ENCODE data around the gene TMEM121.

DNA sequence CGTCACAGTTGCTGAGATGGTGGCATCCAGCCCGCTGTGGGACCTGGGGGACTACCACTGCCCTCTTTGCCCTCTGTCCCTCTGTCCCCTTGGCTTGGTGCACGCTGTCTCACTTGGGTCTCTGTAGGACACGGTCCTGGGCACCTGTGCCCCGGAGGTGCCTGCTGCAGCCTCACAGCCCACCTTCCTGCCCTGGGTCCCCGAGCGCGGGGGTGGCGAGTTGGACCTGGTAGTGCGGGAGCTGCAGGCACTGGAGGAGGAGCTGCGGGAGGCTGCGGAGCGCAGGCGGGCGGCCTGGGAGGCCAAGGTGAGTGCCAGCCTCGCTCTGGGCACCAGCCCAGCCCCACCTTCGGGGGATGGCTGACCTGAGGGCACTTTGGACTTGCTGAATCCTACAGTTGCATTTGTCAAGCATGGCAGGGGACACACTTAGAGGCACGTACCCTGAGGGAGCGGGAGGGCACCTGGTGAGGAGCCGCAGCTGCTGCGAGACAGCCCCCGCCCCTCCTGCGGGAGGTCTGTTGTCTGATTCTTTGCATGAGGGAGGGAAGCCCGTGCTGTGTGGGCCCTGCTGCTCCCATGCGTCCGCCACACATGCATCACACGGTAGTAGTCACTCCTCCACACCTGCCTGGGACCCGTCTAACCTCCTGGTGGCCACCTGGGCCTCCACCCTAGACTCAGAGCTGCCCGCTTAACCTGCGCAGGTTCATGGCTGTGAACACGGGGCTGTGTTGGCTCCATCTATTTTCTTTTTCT is 28.5 kb upstream of the TMEM121 start:
- no peak for TF ChIP-seq CTCF (IDR thresholded peaks at IDR 0.05; ENCODE audit: low read depth, low read length)
- TF ChIP-seq EZH2phosphoT487 (IDR thresholded peaks at IDR 0.05; ENCODE audit: low read depth), result no peak

All from OCI-LY3 (cell line).